GM18951 (cell line): ENCODE results near the gene RBM20.

ENCODE experiments used
- POLR2A ChIP-seq: IDR thresholded peaks from 4 replicates; pipeline ENCODE4 v1.6.1; 2011; ENCODE audit warnings: mild to moderate bottlenecking; ENCODE audit not compliant: insufficient read length, insufficient read depth; ENCODE audit errors: extremely low read depth
- in situ Hi-C: fragments of 300-500 bp; cut with MboI; formaldehyde crosslinking; loops from one replicate; pipeline ENCODE4 v1.12.0; 2022; ENCODE audit warnings: low sequenced_read_pairs, mixed read lengths, inconsistent platforms; ENCODE audit not compliant: unreplicated experiment

Gene RBM20

GRCh38 chr10:110789604-110790433 is 145.7 kb downstream of the RBM20 start:
- TF ChIP-seq POLR2A, result no peak
- in situ Hi-C loops, result no loop called here

GRCh38 chr10:110790913-110791506 is 146.9 kb downstream of the RBM20 start:
- no peak for TF ChIP-seq POLR2A
- in situ Hi-C loops, result no loop called here

GRCh38 chr10:110791541-110792073 is 147.5 kb downstream of the RBM20 start:
- in situ Hi-C loops, result no loop called here
- TF ChIP-seq POLR2A, result no peak

- TF ChIP-seq POLR2A, result no peak
- in situ Hi-C loops, result no loop called here
These were observed 148.5 kb downstream of the RBM20 start for GRCh38 chr10:110792476-110793125.

GRCh38 chr10:110793128-110793812 is 149.1 kb downstream of the RBM20 start:
- in situ Hi-C loops, result no loop called here
- no peak for TF ChIP-seq POLR2A

GRCh38 chr10:110793886-110794285 is 149.8 kb downstream of the RBM20 start:
- TF ChIP-seq POLR2A, result no peak
- in situ Hi-C loops, result no loop called here

- in situ Hi-C loops, result no loop called here
- TF ChIP-seq POLR2A, result no peak
These were observed 150.7 kb downstream of the RBM20 start for GRCh38 chr10:110794808-110795207.

GRCh38 chr10:110797416-110797815 is 153.3 kb downstream of the RBM20 start:
- no peak for TF ChIP-seq POLR2A
- in situ Hi-C loops, result no loop called here

- no peak for TF ChIP-seq POLR2A
- in situ Hi-C loops, result no loop called here
These were observed 154.2 kb downstream of the RBM20 start for GRCh38 chr10:110798340-110798739.

- in situ Hi-C loops, result no loop called here
- no peak for TF ChIP-seq POLR2A
These were observed 158.0 kb downstream of the RBM20 start for GRCh38 chr10:110802090-110802489.

GRCh38 chr10:110802551-110803238 is 158.6 kb downstream of the RBM20 start:
- in situ Hi-C loops, result no loop called here
- no peak for TF ChIP-seq POLR2A

GRCh38 chr10:110803239-110803749 is 159.2 kb downstream of the RBM20 start:
- in situ Hi-C loops, result no loop called here

More at GRCh38 chr10:110803239-110803749, 159.2 kb downstream of the RBM20 start:
- no peak for TF ChIP-seq POLR2A
